Stimulated activated CD8-positive, alpha-beta memory T cell treated with anti-CD3 and anti-CD28 coated beads, Interleukin-12 subunit alpha, Interleukin-12 subunit beta, amount 100 ng/mL, for 24 hours (primary cell): ENCODE data around the gene KRTAP2-3.
"Not testable (repeated sequence)": the region's sequence is repeated elsewhere in the genome, so short reads cannot be mapped to it uniquely, and the experiment has no call there.

Source experiments
- DNase-seq: peaks from one replicate; pipeline ENCODE4 v3.0.0-alpha.2; 2020; ENCODE audit errors: extremely low read depth

The KRTAP2-3 gene, protein sequence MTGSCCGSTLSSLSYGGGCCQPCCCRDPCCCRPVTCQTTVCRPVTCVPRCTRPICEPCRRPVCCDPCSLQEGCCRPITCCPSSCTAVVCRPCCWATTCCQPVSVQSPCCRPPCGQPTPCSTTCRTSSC

DNA sequence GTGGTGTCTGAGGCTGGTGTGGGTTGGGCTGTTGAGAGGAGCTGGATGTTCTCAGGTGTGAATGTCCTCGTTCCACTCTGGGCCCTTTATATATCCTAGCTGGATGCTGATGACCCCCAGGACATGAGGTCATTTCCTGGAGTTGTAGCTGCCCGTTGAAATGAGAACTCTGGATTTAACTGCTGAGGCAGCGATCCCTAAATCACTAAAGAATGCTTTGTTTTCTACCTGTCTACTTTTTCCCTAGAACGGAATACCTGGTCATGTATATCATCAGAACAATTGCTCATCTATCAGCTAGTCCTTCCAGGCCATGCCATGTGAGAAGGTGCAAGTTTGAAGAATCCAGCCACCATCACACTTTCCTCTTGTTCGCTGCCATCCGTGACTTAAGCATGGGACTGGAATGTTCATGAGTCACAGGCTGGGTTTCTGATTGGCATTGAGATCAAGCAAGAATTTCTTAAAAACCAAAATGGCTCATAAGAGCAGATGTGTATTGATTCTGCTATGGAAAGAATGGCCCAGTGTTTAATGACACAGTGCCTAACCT, at the start of gene KRTAP2-3:
KRTAP2-3 (minus strand) TSS at position 63 of the 553 bp plus-strand sequence. CDS start 64 bp downstream, outside the sequence.
- no peak for DNase-seq

DNA sequence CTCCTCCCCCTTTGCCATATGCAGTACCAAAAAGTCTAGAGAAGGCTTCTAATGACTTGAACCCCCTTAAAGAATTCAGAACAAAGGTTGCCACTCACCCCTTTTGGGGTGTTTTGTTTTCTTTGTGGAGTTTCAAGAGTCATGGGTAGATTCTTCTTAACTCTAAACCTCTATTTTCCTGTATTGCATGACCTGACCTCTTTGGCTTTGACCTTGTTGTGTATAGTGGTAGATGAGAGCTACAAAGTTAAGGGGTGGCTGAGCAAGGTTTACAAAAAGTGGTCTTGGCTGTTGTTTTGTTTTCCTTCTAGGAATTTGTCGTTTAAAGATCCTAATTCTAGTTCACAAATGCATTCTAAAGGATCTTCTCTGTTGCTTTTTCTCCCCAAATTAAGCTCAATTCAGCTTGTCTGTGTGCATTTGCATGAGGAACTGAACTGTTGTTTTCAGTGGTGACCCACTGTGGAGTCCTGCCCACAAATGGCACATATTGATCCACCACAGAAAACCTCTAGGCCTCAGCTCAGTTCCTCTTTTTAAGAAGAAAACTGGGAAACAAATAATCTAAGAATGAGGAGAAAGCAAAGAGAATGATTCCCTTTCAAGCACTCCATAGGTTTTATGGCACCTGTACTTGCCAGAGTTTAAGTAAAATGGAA, 48.9 kb upstream of the KRTAP2-3 start:
- DNase-seq: not testable (repeated sequence)

DNA sequence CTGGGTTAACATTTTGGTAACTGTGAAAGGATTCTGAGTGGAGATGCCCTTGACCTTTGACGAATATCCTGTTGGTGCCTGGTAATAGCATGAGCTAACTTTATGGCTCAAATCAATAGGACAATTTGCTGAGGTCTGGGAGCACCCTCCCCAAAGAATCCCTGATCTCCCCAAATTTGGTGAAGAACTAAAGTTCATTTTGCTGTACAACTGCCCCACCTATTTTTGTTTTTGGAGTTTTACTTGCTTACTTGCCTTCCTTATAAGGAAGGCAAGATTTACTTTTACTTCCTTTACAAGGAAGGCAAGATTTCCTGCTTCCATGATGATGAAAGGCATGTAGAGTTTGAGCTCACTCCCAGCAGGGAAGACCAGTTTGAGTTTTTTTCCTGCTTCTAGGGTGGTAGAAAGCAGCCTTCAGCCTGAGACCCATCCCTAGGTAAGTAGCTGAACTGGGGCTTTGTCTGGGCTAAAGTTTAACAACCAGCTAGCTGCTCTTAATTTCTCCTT, 48.1 kb upstream of the KRTAP2-3 start:
- DNase-seq: no peak

DNA sequence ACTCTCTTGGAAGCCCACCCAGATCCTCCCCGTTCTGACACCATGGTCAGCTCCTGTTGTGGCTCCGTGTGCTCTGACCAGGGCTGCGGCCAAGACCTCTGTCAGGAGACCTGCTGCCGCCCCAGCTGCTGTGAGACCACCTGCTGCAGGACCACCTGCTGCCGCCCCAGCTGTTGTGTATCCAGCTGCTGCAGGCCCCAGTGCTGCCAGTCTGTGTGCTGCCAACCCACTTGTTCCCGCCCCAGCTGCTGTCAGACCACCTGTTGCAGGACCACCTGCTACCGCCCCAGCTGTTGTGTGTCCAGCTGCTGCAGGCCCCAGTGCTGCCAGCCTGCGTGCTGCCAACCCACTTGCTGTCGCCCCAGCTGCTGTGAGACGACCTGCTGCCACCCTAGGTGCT, 45.4 kb upstream of the KRTAP2-3 start, which contains the start of gene KRTAP4-9:
KRTAP4-9 (plus strand) TSS at position 43 of the 400 bp plus-strand sequence; CDS start at position 43, 0 bp downstream.
- DNase-seq: not testable (repeated sequence)

DNA sequence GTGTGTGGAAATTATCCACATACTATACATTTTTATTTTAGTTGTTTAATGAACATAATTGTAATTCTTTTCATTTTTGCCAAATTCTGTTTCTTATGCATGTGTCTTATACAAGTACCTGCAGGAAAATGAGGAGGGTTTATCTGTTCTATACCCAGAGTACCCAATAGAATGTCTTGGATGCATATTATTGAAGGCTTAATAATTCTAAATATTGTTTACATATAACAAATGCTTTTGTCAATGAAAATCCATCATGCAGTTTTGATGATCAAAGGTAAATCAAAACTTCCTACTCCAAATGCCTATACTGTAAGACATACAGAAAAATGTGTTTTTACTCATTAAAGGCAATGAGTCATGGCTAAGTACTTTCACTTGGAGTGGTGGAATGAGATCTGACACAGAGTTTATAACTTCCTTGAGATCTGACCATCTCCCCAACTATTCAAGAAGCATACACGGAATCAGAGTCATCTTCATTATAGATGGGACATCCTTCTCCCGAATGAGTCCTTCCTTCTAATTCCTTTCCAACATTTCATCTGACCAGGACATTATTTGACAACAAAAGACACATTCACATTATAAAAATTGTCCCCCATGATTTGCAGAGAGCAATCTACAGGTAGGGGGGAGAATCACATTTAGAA, 44.6 kb upstream of the KRTAP2-3 start:
- DNase-seq: not testable (repeated sequence)

DNA sequence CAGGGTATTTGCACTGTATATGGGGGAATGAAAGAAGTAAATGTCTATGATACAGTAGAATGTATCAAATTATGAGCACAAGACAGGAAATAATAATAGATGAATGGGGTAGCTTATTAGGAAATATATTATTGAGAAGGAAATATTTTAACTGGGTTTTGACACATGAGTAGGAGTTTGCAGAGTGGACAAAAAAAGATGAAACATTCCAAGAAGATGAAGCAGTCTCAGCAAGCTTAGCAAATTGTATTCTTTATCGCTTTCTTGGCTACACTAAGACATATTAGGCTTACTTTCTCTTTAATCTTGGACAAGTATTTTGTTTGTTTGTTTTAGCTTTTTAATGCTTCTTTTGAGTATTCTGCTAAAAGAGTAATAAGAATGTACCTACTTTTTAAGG, 44.0 kb upstream of the KRTAP2-3 start:
- no peak for DNase-seq

DNA sequence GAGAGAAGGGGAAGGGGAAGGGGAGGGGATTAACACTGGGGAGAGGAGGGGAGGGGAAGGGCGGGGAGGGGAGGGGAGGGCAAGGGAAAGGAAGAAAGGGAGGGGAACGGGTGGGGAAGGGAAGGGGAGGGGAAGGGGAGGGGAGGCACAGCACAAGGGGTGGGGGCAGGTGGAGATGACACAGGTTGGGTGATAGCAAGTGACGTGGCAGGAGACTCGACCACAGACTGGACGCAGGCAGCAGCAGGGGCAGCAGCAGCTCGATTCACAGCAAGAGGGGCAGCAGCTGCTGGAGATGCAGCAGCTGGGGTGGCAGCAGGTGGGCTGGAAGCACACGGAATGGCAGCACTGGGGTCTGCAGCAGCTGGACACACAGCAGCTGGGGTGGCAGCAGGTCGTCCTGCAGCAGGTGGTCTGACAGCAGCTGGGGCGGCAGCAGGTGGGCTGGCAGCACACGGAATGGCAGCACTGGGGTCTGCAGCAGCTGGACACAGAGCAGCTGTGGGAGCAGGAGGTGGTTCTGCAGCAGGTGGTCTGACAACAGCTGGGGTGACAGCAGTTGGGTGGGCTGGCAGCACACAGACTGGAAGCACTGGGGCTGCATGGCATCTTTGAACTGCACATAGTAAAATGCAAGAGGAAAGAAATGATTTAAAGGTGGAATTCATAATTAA, 41.8 kb upstream of the KRTAP2-3 start, which contains the start of gene KRTAP4-16:
KRTAP4-16 (minus strand) TSS at position 624 of the 674 bp plus-strand sequence; CDS start at position 624, 0 bp downstream.
- no peak for DNase-seq

DNA sequence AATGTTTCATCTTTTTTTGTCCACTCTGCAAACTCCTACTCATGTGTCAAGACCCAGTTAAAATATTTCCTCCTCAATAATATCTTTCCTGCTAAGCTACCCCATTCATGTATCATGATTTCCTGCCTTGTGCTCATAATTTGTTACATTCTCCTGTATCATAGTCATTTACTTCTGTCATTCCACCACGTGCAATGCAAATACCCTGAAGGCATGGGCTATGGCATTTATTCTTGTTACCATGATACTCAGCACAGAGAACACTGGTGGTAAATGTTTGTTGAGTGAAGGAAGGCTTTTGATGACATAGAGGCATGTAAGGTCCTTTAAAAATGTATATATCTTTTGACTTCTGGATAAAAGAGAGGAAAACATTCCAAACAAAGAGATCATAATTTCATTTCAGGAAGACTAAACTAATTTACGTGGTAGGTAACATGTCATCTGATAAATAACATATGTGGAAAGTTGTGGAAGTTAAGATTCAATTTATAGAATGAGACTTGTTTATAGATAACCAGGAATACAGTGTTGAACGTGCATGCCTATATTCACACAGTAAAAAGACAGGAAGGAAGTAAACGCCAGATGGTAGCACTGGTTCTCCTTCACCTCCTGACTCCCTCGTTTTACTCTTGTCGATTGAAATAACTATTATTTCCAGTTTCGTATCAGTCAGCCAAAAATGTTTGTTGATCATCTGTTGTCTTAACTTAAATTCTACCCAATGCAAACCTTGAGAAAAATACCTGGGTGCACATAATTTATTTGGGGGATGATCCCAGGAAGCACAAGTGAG, 40.0 kb upstream of the KRTAP2-3 start:
- DNase-seq: not testable (repeated sequence)

DNA sequence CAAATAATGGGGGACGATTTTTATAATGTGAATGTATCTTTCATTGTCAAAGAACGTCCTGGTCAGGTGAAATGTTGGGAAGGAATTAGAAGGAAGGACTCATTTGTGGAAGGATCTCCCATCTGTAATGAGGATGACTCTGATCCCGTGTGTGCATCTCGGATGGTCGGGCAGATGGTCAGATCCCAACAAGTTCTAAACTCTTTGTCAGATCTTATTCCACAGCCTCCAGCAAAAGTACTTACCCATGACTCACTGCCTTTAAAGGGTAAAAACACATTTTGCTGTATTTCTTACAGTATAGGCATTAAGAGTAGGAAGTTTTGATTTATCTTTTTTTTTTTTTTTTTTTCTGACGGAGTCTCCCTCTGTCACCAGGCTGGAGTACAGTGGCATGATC, 38.6 kb upstream of the KRTAP2-3 start:
- DNase-seq: no peak

DNA sequence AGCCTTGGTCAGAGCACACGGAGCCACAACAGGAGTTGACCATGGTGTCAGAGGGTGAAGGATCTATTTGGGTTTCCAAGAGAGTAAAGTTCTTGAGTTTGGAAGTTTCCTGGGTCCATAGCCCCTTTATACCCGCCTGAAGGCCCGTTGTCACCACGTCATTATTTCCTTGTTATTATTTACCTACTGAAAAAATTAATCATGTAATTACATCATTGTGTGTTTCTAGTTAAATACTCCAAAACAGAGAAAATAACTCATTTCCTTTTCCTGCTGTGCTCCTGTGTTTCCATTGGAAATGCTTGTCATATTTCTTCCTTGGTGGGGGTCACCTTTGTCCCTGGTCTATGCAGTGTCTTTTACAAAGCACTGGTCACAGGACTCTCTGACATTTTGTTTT, 38.1 kb upstream of the KRTAP2-3 start, which contains the start of gene KRTAP4-8:
KRTAP4-8 (minus strand) TSS at position 101 of the 400 bp plus-strand sequence; CDS start at position 43, 58 bp downstream.
- DNase-seq: no peak

DNA sequence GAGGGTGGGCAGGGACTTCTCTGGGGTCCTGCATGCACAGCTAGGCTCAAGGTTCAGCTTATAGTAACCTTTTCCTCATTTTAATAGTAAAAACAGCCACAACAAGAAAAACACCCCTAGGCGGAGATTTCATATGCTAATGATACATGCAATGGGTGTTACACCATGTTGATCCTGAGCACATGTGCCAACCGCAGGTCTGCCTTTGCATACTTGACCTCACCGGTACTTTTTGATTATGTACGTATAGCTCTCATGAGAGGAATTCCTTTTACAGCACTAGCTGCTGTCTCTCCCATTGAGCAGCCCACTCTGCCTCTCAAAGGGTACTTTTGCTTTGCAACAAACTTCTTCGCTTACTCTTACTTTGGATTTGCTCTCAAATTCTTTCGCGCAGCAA, 36.1 kb upstream of the KRTAP2-3 start:
- no peak for DNase-seq

DNA sequence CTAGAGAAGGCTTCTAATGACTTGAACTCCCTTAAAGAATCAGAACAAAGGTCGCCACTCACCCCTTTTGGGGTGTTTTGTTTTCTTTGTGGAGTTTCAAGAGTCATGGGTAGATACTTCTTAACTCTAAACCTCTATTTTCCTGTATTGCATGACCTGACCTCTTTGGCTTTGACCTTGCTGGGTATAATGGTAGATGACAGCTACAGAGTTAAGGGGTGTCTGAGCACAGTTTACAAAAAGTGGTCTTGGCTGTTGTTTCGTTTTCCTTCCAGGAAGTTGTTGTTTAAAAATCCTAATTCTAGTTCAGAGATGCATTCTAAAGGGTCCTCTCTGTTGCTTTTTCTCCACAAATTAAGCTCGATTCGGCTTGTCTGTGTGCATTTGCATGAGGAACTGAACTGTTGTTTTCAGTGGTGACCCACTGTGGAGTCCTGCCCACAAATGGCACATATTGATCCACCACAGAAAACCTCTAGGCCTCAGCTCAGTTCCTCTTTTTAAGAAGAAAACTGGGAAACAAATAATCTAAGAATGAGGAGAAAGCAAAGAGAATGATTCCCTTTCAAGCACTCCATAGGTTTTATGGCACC, 28.9 kb upstream of the KRTAP2-3 start:
- DNase-seq: not testable (repeated sequence)

DNA sequence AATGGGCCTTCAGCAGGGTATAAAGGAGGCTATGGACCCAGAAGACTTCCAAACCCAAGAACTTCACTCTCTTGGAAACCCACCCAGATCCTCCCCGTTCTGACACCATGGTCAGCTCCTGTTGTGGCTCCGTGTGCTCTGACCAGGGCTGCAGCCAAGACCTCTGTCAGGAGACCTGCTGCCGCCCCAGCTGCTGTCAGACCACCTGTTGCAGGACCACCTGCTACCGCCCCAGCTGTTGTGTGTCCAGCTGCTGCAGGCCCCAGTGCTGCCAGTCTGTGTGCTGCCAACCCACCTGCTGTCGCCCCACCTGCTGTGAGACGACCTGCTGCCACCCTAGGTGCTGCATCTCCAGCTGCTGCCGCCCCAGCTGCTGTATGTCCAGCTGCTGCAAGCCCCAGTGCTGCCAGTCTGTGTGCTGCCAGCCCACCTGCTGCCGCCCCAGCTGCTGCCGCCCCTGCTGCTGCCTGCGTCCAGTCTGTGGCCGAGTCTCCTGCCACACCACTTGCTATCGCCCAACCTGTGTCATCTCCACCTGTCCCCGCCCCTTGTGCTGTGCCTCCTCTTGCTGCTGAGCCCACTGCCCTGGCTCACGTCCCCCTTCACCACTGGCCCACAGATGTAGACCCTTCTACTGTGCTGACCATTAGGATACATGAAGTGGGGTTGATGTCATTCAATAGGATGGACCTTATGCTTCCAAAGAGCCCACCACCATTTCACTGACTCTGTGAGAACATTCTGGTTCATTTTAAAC, 24.4 kb upstream of the KRTAP2-3 start, which contains the start of gene KRTAP4-7:
KRTAP4-7 (plus strand) TSS at position 51 of the 757 bp plus-strand sequence; CDS start at position 108, 57 bp downstream.
- not testable (repeated sequence) for DNase-seq

DNA sequence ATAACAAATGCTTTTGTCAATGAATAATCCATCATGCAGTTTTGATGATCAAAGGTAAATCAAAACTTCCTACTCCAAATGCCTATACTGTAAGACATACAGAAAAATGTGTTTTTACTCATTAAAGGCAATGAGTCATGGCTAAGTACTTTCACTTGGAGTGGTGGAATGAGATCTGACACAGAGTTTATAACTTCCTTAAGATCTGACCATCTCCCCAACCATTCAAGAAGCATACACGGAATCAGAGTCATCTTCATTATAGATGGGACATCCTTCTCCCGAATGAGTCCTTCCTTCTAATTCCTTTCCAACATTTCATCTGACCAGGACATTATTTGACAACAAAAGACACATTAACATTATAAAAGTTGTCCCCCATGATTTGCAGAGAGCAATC, 23.5 kb upstream of the KRTAP2-3 start:
- not testable (repeated sequence) for DNase-seq

DNA sequence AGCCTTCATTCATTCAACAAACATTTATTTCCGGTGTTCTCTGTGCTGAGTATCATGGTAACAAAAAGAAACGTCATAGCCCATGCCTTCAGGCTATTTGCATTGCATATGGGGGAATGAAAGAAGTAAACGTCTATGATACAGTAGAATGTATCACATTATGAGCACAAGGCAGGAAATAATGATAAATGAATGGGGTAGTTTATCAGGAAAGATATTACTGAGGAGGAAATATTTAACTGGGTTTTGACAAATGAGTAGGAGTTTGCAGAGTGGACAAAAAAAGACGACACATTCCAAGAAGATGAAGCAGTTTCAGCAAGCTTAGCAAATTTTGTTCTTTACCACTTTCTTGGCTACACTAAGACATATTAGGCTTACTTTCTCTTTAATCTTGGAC, 22.7 kb upstream of the KRTAP2-3 start:
- DNase-seq: no peak

DNA sequence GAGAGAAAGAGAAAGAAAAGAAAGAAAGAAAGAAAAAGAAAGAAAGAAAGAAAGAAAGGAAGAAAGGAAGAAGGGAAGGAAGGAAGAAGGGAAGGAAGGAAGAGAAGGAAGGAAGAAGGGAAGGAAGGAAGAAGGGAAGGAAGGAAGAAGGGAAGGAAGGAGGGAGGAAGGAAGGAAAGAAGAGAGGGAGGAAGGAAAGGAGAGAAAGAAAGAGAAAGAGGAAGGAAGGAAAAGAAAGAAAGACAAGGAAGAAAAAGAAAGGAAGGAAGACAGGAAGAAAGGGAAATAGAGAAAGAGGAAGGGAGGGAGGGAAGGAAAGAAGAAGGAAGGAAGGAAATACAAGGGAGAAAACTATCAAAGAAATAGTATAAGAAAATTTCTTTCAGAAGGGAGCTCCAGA, 16.9 kb upstream of the KRTAP2-3 start:
- no peak for DNase-seq

DNA sequence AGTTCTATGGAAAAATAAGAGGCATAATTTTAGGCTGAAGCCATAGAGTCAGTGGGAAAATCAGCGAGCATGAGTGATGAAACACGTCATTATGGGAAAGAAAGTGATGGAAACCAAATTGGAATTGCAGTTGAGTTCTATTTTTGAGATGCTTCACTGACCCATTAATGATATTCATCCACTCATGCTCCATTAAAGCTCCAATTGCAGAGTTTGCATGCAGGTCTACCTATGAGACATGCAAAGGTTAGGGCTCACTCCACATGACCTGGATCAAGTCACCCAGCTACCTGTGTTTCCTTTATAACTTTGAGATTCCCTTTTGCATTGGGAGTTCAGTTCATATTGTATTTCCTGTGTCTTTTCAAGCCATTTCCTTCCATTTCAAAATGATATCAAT, 13.8 kb upstream of the KRTAP2-3 start:
- DNase-seq: no peak

DNA sequence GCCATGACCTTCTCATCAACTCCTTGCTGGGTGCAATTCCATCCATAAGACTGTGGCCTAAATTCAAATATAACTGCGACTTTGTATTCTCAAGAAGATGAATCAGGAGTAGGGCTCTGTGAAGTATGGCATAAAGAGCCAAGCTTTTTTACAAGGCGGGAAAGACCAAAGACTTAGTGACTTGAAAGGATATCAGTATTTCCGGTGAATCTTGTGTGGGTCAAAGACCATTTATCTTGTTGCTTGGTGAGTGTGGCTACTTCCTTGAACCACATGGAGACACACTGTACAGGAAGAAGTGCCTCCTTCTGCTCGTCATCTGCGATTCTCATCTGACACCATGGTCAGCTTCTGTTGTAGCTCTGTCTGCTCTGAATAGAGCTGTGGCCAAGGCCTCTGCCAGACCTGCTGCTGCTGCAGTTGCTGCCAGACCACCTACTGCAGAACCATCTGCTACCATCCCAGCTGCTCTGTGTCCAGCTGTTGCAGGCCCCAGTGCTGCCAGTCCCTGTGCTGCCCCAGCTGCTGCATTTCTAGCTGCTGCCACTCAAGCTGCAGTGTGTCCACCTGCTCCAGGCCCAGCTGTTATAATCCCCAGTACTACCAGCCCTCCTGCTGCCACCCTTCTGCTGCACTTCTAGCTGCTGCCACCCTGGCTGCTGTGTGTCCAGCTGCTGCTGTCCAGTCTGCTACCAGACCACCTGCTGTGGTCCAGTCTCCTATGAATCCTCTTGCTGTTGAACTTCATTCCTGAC, 11.9 kb upstream of the KRTAP2-3 start:
- DNase-seq: no peak

DNA sequence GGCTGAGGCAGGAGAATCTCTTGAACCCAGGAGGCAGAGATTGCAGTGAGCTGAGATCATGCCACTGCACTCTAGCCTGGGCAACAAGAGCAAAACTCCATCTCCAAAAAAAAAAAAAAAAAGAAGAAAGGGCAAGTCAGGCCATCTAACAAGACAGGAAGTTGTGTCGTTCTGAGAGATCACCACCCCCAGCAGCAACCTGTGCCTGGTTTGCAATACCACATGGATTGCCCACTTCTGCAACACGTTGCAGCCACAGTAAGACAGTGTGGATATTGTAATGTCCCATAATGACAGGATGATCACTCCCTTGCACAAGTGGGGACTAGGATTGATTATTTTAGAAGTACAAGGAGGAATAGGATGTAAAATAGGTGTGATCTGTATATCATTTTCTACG, 9.1 kb upstream of the KRTAP2-3 start:
- DNase-seq: no peak
